Ishikawa (cell line): Measurements from ENCODE around the gene LRR1.

Source experiments
- CEBPB ChIP-seq: IDR thresholded peaks from 2 replicates; pipeline ENCODE4 v1.6.1; 2012
- CREB1 ChIP-seq: IDR thresholded peaks from 2 replicates; pipeline ENCODE4 v1.6.1; 2012; ENCODE audit warnings: low read depth
- EGR1 ChIP-seq: IDR thresholded peaks from 2 replicates; pipeline ENCODE4 v1.6.1; 2012
- EP300 ChIP-seq: IDR thresholded peaks from 2 replicates; pipeline ENCODE4 v1.6.1; 2012; ENCODE audit warnings: borderline replicate concordance
- FOXM1 ChIP-seq: IDR thresholded peaks from 2 replicates; pipeline ENCODE4 v1.6.1; 2012; ENCODE audit warnings: low read depth, borderline replicate concordance
- MAX ChIP-seq: IDR thresholded peaks from 2 replicates; pipeline ENCODE4 v1.6.1; 2012
- NFIC ChIP-seq: IDR thresholded peaks from 2 replicates; pipeline ENCODE4 v1.6.1; 2012
- RAD21 ChIP-seq: IDR thresholded peaks from 2 replicates; pipeline ENCODE4 v1.6.1; 2012; ENCODE audit warnings: low read depth
- REST ChIP-seq: IDR thresholded peaks from 2 replicates; pipeline ENCODE4 v1.6.1; 2012; ENCODE audit warnings: low read depth, mild to moderate bottlenecking
- TAF1 ChIP-seq: IDR thresholded peaks from 2 replicates; pipeline ENCODE4 v1.6.1; 2012; ENCODE audit warnings: low read depth, mild to moderate bottlenecking
- TCF12 ChIP-seq: IDR thresholded peaks from 2 replicates; pipeline ENCODE4 v1.6.1; 2012; ENCODE audit warnings: low read depth
- TEAD4 ChIP-seq: IDR thresholded peaks from 2 replicates; pipeline ENCODE4 v1.6.1; 2012
- USF1 ChIP-seq: IDR thresholded peaks from 2 replicates; pipeline ENCODE4 v1.6.1; 2012
- YY1 ChIP-seq: IDR thresholded peaks from 2 replicates; pipeline ENCODE4 v1.6.1; 2012; ENCODE audit warnings: low read depth
- ZBTB7A ChIP-seq: IDR thresholded peaks from 2 replicates; pipeline ENCODE4 v1.6.1; 2012; ENCODE audit warnings: low read depth

LRR1 gene

GRCh38 chr14:49640540-49641417, 42.0 kb downstream of the LRR1 start:
- TF ChIP-seq EGR1 = no peak
- TF ChIP-seq RAD21 = no peak
- TF ChIP-seq CEBPB = peak; percentile 87

GRCh38 chr14:49641697-49642129, 43.0 kb downstream of the LRR1 start:
- no peak for TF ChIP-seq YY1
- TF ChIP-seq RAD21 = no peak
- no peak for TF ChIP-seq TCF12
- no peak for TF ChIP-seq MAX
- no peak for TF ChIP-seq USF1
- no peak for TF ChIP-seq NFIC
- no peak for TF ChIP-seq CREB1
- TF ChIP-seq ZBTB7A = no peak
- TF ChIP-seq FOXM1 = no peak
- no peak for TF ChIP-seq EGR1
- no peak for TF ChIP-seq REST
- no peak for TF ChIP-seq EP300
- TF ChIP-seq TEAD4 = no peak
- no peak for TF ChIP-seq TAF1
- TF ChIP-seq CEBPB = no peak

- TF ChIP-seq TAF1 = no peak
Measured at GRCh38 chr14:49642163-49642562, 43.4 kb downstream of the LRR1 start.

GRCh38 chr14:49653508-49653907, 54.8 kb downstream of the LRR1 start:
- TF ChIP-seq USF1 (no peak), TAF1 (no peak), EP300 (no peak)

GRCh38 chr14:49654511-49654910, 55.8 kb downstream of the LRR1 start:
- no peak for TF ChIP-seq RAD21
- TF ChIP-seq CEBPB = no peak
- no peak for TF ChIP-seq TCF12
- TF ChIP-seq MAX = no peak
- TF ChIP-seq TAF1 = no peak
- no peak for TF ChIP-seq USF1
- TF ChIP-seq REST = no peak
- no peak for TF ChIP-seq EP300
- TF ChIP-seq CREB1 = no peak
- no peak for TF ChIP-seq TEAD4
